Fibroblast of the aortic adventitia (primary cell): ENCODE results near the gene ZMYM5. TPM values are rescaled to one million over a fixed set of nuclear protein-coding genes. Genes with fewer than 3 reads are reported as not detected.
"Not testable (repeated sequence)": the region's sequence is repeated elsewhere in the genome, so short reads cannot be mapped to it uniquely, and the experiment has no call there.

Source experiments
- DNase-seq: peaks from one replicate; pipeline ENCODE4 v3.0.0-alpha.2; 2010; ENCODE audit warnings: low read depth
- H3K4me3 ChIP-seq: 2 replicates; pipeline ENCODE4 v1.5.1; 2011; ENCODE audit warnings: low read depth, mild to moderate bottlenecking, control low read depth, low read length, moderate library complexity
- total RNA-seq: library from RNA; depleted of rRNA; stranded (reverse); fragments of >200 nt; gene quantifications from 2 replicates; pipeline ENCODE4 v1.2.3, GENCODE V29; 2012; ENCODE audit warnings: low replicate concordance
- TF ChIP-seq, protein P1 (sequence below): IDR thresholded peaks from 2 replicates; pipeline ENCODE4 v1.5.1; 2011; ENCODE audit warnings: mild to moderate bottlenecking, low read length, control low read depth, inconsistent platforms; ENCODE audit not compliant: insufficient read depth

The ZMYM5 gene
- total RNA-seq: 7.4 and 21.0 TPM in 2 replicates

DNA sequence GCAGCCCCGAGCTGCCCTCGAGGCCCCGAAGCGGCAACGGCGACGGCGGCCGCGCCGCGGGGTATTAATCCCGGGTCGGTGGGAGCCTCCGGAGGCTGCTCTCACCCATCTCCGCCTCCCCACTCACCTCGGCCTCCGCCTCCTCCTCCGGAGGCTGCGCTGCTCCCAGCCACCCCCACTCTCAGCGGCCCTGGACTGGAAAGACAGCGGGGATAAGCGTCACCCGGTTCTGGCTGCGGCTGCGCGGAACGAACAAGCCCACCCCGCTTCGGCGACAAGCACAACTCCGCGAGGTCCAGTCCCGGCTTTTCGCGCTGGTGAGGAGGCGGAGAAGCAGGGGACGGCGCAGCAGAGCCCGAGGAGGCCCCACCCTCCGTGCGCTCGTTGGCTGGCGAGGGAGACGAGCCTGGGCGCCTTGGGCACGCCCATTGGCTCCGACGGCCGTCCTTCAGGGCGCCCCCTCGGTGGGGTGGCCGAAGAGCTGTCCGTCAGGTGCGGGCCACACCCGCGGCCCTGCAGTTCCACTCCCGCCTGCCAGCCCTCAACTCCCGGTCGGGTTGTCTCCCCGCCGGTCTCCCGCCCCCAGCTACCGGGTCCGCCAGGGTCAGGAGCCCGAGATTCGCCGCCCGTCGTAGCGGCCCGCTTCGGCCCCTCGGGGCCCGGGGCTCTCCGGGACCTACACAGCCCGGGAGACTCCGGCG lies at the start of gene ZMYM5:
ZMYM5 (minus strand) TSS at position 327 of the 701 bp plus-strand sequence. CDS start 11,469 bp downstream, outside the sequence.
- TF ChIP-seq, protein P1, sequence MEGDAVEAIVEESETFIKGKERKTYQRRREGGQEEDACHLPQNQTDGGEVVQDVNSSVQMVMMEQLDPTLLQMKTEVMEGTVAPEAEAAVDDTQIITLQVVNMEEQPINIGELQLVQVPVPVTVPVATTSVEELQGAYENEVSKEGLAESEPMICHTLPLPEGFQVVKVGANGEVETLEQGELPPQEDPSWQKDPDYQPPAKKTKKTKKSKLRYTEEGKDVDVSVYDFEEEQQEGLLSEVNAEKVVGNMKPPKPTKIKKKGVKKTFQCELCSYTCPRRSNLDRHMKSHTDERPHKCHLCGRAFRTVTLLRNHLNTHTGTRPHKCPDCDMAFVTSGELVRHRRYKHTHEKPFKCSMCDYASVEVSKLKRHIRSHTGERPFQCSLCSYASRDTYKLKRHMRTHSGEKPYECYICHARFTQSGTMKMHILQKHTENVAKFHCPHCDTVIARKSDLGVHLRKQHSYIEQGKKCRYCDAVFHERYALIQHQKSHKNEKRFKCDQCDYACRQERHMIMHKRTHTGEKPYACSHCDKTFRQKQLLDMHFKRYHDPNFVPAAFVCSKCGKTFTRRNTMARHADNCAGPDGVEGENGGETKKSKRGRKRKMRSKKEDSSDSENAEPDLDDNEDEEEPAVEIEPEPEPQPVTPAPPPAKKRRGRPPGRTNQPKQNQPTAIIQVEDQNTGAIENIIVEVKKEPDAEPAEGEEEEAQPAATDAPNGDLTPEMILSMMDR: no peak
- peak; percentile 99 for DNase-seq
- peak within 1 kb of the TSS; percentile 87 for H3K4me3 ChIP-seq

GRCh38 chr13:19910336-19911072 lies 47.1 kb upstream of the ZMYM5 start:
- TF ChIP-seq, protein P1: no peak
- no peak overlapping the region for H3K4me3 ChIP-seq
- DNase-seq: peak; percentile 5

- DNase-seq: no peak
- TF ChIP-seq, protein P1: no peak
- H3K4me3 ChIP-seq: no peak overlapping the region
These were observed 45.0 kb upstream of the ZMYM5 start for GRCh38 chr13:19908350-19908986.

DNA sequence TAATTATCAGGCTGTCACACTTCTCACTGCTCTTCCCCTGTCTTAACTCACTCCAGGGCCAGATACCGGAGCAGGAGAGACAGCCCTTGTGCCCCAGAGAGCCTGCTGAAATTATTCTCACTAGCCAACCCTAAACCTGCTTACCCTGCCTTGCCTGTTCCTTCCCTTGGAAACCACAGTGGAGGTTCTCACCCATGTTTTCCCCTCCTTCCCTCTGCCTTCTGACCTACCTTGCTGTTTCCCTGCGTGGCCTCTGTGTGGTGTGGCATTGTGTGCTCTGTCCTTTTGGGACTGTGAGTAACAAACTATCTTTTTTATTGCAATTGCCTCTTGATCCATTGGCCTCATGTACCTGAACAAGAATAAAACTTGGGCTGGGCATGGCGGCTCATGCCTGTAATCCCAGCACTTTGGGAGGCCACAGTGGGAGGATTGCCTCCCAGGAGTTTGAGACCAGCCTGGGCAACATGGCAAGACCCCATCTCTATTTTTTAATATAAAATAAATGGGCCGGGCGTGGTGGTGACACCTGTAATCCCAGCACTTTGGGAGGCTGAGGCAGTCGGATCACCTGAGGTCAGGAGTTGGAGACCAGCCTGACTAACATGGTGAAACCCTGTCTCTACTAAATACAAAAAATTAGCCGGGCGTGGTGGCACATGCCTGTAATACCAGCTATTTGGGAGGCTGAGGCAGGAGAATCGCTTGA lies 42.2 kb upstream of the ZMYM5 start:
- not testable (repeated sequence) for DNase-seq

GRCh38 chr13:19890030-19890429 lies 26.6 kb upstream of the ZMYM5 start:
- TF ChIP-seq, protein P1: no peak
- H3K4me3 ChIP-seq: no peak overlapping the region

More for the DNA sequence above, 42.2 kb upstream of the ZMYM5 start:
- not testable (repeated sequence) for H3K4me3 ChIP-seq

GRCh38 chr13:19888799-19889198 lies 25.4 kb upstream of the ZMYM5 start:
- TF ChIP-seq, protein P1: peak; percentile 24
- no peak overlapping the region for H3K4me3 ChIP-seq
- peak; percentile 54 for DNase-seq

More at GRCh38 chr13:19890030-19890429, 26.6 kb upstream of the ZMYM5 start:
- no peak for DNase-seq
